GM23338 (cell line): ENCODE measurements around the gene CUX1. TPM values are rescaled to one million over a fixed set of nuclear protein-coding genes. Genes with fewer than 3 reads are reported as not detected.

Experiments
- ATAC-seq: fragments of 200-7000 bp; cut with Tn5 transposase; 3 replicates; pipeline ENCODE4 v1.9.1; 2020
- DNase-seq: peaks from one replicate; pipeline ENCODE4 v3.0.0-alpha.2; 2015; ENCODE audit warnings: low spot score
- H2AFZ ChIP-seq: fragments of 200-600 bp; sonication (generic); 2 replicates; pipeline ENCODE4 v1.8.0; 2016; ENCODE audit warnings: antibody characterized with exemption, mild to moderate bottlenecking, moderate library complexity
- H3F3A ChIP-seq: fragments of 200-600 bp; sonication (generic); replicated peaks from 2 replicates; pipeline ENCODE4 v1.8.0; 2017; ENCODE audit warnings: antibody characterized with exemption, mixed run types, low read depth
- H3K27ac ChIP-seq: fragments of 200-600 bp; sonication (generic); 2 replicates; pipeline ENCODE4 v1.6.1; 2016; ENCODE audit warnings: low read depth
- H3K27me3 ChIP-seq: fragments of 200-600 bp; sonication (generic); 2 replicates; pipeline ENCODE4 v1.8.0; 2016; ENCODE audit warnings: mild to moderate bottlenecking, mixed run types, moderate library complexity; ENCODE audit not compliant: insufficient read depth
- H3K36me3 ChIP-seq: fragments of 200-600 bp; sonication (generic); 2 replicates; pipeline ENCODE4 v1.8.0; 2016; ENCODE audit warnings: mild to moderate bottlenecking; ENCODE audit not compliant: insufficient read depth
- H3K4me1 ChIP-seq: fragments of 200-600 bp; sonication (generic); 2 replicates; pipeline ENCODE4 v1.8.0; 2016; ENCODE audit warnings: mild to moderate bottlenecking, moderate library complexity; ENCODE audit not compliant: insufficient read depth
- H3K4me2 ChIP-seq: fragments of 200-600 bp; sonication (generic); 2 replicates; pipeline ENCODE4 v1.7.1; 2017; ENCODE audit warnings: mixed run types
- H3K4me3 ChIP-seq: fragments of 200-600 bp; sonication (generic); 2 replicates; pipeline ENCODE4 v1.6.1; 2016; ENCODE audit warnings: mixed run types
- H3K79me2 ChIP-seq: fragments of 200-600 bp; sonication (generic); replicated peaks from 2 replicates; pipeline ENCODE4 v1.8.0; 2017; ENCODE audit warnings: mild to moderate bottlenecking; ENCODE audit not compliant: insufficient read depth
- H3K9me2 ChIP-seq: fragments of 200-600 bp; sonication (generic); 2 replicates; pipeline ENCODE4 v1.8.0; 2017; ENCODE audit not compliant: insufficient read depth
- H4K20me1 ChIP-seq: fragments of 200-600 bp; sonication (generic); replicated peaks from 2 replicates; pipeline ENCODE4 v1.8.0; 2017; ENCODE audit warnings: mild to moderate bottlenecking; ENCODE audit not compliant: insufficient read depth
- H3K27ac Mint-ChIP-seq: 2 replicates; pipeline ENCODE4 v1.8.0; 2020; ENCODE audit warnings: inconsistent platforms, mild to moderate bottlenecking, moderate library complexity, mixed read lengths
- H3K27me3 Mint-ChIP-seq: 3 replicates; pipeline ENCODE4 v1.8.0; 2022; ENCODE audit warnings: low read depth, mild to moderate bottlenecking, moderate library complexity, mixed read lengths, inconsistent platforms; ENCODE audit not compliant: insufficient read depth, poor library complexity
- H3K36me3 Mint-ChIP-seq: 3 replicates; pipeline ENCODE4 v1.8.0; 2021; ENCODE audit warnings: low read depth, mild to moderate bottlenecking, inconsistent platforms, moderate library complexity, mixed read lengths
- H3K4me1 Mint-ChIP-seq: 3 replicates; pipeline ENCODE4 v1.8.0; 2020; ENCODE audit warnings: mild to moderate bottlenecking, inconsistent platforms, mixed read lengths
- H3K4me3 Mint-ChIP-seq: 3 replicates; pipeline ENCODE4 v1.8.0; 2021; ENCODE audit warnings: moderate library complexity, mild to moderate bottlenecking, inconsistent platforms, mixed read lengths
- H3K9me3 Mint-ChIP-seq: 3 replicates; pipeline ENCODE4 v1.8.0; 2020; ENCODE audit warnings: moderate library complexity, mild to moderate bottlenecking, inconsistent platforms, mixed read lengths
- EZH2 ChIP-seq: fragments of 200-600 bp; sonication (generic); IDR thresholded peaks from one replicate; pipeline ENCODE4 v1.8.0; 2017; ENCODE audit warnings: antibody characterized with exemption, mild to moderate bottlenecking, low read depth; ENCODE audit not compliant: unreplicated experiment
- EZH2phosphoT487 ChIP-seq: fragments of 200-600 bp; sonication (generic); IDR thresholded peaks from one replicate; pipeline ENCODE4 v1.8.1; 2018; ENCODE audit warnings: antibody characterized with exemption; ENCODE audit not compliant: unreplicated experiment
- NANOG ChIP-seq: IDR thresholded peaks from 2 replicates; pipeline ENCODE4 v1.6.1; 2016; ENCODE audit warnings: antibody characterized with exemption, borderline replicate concordance
- STAT1 ChIP-seq: IDR thresholded peaks from one replicate; pipeline ENCODE4 v1.6.1; 2016; ENCODE audit warnings: antibody characterized with exemption; ENCODE audit not compliant: unreplicated experiment
- ZNF114 ChIP-seq: fragments of 250-450 bp; sonication (Bioruptor Pico); IDR thresholded peaks from 2 replicates; pipeline ENCODE4 v1.5.0; 2020; ENCODE audit warnings: mild to moderate bottlenecking, moderate library complexity
- ZNF331 ChIP-seq: fragments of 250-450 bp; sonication (Bioruptor Pico); IDR thresholded peaks from 2 replicates; pipeline ENCODE4 v1.5.0; 2020; ENCODE audit warnings: low read depth, mild to moderate bottlenecking, moderate library complexity
- polyA plus RNA-seq: library from polyadenylated mRNA; unstranded; fragments of >200 nt; fragmentation: Nextera tagmentation; extraction: Ambion mirVana; gene quantifications from 2 replicates; pipeline ENCODE4 v1.2.1, GENCODE V29; 2016
- total RNA-seq: library from RNA; depleted of rRNA; stranded (reverse); fragments of >200 nt; shearing (Covaris generic); gene quantifications from 2 replicates; pipeline ENCODE4 v1.2.3, GENCODE V29; 2014
- TF ChIP-seq, protein P1 (sequence below): IDR thresholded peaks from 2 replicates; pipeline ENCODE4 v1.6.1; 2016; ENCODE audit warnings: antibody characterized with exemption
- TF ChIP-seq, protein P2 (sequence below), 2 experiments: fragments of 200-600 bp in 1 of 2; sonication (generic) in 1 of 2; conservative IDR thresholded peaks; 2 replicates each; pipeline versions ENCODE4 v1.5.1 to v1.6.1; 2016 to 2017; ENCODE audit warnings: antibody characterized with exemption in 2 of 2, low read depth in 2 of 2, mild to moderate bottlenecking in 2 of 2, moderate library complexity in 1 of 2
- TF ChIP-seq, protein P3 (sequence below): fragments of 250-450 bp; sonication (Bioruptor Pico); IDR thresholded peaks from 2 replicates; pipeline ENCODE4 v1.5.0; 2020; ENCODE audit warnings: mild to moderate bottlenecking, moderate library complexity

Gene CUX1
- total and polyA plus RNA-seq, 2 experiments from 2014 or later: 49.9 to 64.0 TPM

DNA sequence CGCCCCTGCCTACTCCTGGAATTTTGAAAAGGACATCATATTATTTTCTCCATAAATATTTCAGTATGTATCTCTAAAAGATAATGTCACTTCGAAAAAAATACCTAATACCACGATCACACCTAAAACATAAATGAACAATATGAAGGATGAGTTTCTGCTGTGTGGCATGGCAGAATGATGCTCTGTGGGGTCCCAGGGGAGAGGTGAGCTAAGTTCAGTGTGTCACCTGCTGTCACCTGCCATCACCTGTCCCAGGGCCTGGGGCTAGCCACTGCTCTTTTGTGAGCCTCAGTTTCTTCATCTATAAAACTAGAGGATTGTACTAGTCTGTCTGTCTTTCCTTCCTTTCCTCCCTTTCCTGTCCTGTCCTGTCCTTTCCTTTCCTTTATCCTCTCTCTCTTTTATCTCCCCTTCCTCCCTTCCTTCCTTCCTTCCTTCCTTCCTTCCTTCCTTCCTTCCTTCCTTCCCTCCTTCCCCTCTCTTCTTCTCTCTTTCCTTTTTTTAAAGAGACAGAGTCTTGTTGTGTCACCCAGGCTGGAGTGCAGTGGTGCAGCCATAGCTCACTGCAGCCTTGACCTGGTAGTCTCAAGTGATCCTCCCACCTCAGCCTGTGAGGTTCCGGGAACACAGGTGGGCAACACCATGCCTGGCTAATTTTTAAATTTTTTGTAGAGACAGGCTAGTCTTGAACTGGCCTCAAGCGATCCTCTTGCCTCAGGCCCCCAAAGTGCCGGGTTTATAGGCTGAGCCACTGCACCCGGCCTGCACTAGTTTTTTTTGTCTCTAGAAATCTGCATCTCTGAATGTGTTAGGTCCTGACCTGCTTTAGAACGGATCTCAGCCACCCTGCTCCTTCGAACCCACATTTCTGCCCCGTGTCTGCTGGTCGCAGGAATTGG, 43.1 kb downstream of the CUX1 start:
- Mint-ChIP-seq H3K9me3 (no peaks in the 10 kb centered on the region), H3K27me3 (peaks cover 17% of the 10 kb centered on the region), H3K27ac (peak overlapping the region; percentile 91), H3K4me3 (peak overlapping the region; percentile 60), H3K36me3 (peaks cover 6% of the 10 kb centered on the region; the same call in 2 of the 3 replicates), H3K4me1 (peaks cover 80% of the 10 kb centered on the region)
- TF ChIP-seq ZNF114 (CRISPR knock-in tag) (no peak), STAT1 (no peak), EZH2phosphoT487 (no peak), NANOG (no peak), EZH2 (no peak), ZNF331 (CRISPR knock-in tag) (no peak)
- TF ChIP-seq, protein P1, sequence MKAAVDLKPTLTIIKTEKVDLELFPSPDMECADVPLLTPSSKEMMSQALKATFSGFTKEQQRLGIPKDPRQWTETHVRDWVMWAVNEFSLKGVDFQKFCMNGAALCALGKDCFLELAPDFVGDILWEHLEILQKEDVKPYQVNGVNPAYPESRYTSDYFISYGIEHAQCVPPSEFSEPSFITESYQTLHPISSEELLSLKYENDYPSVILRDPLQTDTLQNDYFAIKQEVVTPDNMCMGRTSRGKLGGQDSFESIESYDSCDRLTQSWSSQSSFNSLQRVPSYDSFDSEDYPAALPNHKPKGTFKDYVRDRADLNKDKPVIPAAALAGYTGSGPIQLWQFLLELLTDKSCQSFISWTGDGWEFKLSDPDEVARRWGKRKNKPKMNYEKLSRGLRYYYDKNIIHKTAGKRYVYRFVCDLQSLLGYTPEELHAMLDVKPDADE: no peak
- TF ChIP-seq, protein P2, sequence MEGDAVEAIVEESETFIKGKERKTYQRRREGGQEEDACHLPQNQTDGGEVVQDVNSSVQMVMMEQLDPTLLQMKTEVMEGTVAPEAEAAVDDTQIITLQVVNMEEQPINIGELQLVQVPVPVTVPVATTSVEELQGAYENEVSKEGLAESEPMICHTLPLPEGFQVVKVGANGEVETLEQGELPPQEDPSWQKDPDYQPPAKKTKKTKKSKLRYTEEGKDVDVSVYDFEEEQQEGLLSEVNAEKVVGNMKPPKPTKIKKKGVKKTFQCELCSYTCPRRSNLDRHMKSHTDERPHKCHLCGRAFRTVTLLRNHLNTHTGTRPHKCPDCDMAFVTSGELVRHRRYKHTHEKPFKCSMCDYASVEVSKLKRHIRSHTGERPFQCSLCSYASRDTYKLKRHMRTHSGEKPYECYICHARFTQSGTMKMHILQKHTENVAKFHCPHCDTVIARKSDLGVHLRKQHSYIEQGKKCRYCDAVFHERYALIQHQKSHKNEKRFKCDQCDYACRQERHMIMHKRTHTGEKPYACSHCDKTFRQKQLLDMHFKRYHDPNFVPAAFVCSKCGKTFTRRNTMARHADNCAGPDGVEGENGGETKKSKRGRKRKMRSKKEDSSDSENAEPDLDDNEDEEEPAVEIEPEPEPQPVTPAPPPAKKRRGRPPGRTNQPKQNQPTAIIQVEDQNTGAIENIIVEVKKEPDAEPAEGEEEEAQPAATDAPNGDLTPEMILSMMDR (conservative IDR thresholded peaks at IDR 0.05; ENCODE audit: low read depth in 2 of 2): no peak
- TF ChIP-seq, protein P3, sequence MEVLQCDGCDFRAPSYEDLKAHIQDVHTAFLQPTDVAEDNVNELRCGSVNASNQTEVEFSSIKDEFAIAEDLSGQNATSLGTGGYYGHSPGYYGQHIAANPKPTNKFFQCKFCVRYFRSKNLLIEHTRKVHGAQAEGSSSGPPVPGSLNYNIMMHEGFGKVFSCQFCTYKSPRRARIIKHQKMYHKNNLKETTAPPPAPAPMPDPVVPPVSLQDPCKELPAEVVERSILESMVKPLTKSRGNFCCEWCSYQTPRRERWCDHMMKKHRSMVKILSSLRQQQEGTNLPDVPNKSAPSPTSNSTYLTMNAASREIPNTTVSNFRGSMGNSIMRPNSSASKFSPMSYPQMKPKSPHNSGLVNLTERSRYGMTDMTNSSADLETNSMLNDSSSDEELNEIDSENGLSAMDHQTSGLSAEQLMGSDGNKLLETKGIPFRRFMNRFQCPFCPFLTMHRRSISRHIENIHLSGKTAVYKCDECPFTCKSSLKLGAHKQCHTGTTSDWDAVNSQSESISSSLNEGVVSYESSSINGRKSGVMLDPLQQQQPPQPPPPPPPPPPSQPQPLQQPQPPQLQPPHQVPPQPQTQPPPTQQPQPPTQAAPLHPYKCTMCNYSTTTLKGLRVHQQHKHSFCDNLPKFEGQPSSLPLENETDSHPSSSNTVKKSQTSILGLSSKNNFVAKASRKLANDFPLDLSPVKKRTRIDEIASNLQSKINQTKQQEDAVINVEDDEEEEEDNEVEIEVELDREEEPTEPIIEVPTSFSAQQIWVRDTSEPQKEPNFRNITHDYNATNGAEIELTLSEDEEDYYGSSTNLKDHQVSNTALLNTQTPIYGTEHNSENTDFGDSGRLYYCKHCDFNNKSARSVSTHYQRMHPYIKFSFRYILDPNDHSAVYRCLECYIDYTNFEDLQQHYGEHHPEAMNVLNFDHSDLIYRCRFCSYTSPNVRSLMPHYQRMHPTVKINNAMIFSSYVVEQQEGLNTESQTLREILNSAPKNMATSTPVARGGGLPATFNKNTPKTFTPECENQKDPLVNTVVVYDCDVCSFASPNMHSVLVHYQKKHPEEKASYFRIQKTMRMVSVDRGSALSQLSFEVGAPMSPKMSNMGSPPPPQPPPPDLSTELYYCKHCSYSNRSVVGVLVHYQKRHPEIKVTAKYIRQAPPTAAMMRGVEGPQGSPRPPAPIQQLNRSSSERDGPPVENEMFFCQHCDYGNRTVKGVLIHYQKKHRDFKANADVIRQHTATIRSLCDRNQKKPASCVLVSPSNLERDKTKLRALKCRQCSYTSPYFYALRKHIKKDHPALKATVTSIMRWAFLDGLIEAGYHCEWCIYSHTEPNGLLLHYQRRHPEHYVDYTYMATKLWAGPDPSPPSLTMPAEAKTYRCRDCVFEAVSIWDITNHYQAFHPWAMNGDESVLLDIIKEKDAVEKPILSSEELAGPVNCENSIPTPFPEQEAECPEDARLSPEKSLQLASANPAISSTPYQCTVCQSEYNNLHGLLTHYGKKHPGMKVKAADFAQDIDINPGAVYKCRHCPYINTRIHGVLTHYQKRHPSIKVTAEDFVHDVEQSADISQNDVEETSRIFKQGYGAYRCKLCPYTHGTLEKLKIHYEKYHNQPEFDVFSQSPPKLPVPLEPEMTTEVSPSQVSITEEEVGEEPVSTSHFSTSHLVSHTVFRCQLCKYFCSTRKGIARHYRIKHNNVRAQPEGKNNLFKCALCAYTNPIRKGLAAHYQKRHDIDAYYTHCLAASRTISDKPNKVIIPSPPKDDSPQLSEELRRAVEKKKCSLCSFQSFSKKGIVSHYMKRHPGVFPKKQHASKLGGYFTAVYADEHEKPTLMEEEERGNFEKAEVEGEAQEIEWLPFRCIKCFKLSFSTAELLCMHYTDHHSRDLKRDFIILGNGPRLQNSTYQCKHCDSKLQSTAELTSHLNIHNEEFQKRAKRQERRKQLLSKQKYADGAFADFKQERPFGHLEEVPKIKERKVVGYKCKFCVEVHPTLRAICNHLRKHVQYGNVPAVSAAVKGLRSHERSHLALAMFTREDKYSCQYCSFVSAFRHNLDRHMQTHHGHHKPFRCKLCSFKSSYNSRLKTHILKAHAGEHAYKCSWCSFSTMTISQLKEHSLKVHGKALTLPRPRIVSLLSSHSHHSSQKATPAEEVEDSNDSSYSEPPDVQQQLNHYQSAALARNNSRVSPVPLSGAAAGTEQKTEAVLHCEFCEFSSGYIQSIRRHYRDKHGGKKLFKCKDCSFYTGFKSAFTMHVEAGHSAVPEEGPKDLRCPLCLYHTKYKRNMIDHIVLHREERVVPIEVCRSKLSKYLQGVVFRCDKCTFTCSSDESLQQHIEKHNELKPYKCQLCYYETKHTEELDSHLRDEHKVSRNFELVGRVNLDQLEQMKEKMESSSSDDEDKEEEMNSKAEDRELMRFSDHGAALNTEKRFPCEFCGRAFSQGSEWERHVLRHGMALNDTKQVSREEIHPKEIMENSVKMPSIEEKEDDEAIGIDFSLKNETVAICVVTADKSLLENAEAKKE: no peak
- Histone ChIP-seq H4K20me1 (peaks cover 32% of the 10 kb centered on the region), H3K27ac (peak overlapping the region; percentile 98), H3K79me2 (peaks cover 97% of the 10 kb centered on the region), H3K27me3 (no peaks in the 10 kb centered on the region), H2AFZ (no peak overlapping the region), H3K4me2 (peak overlapping the region; percentile 81), H3K36me3 (no peaks in the 10 kb centered on the region), H3F3A (peaks cover 14% of the 10 kb centered on the region; the same call in 1 of the 2 replicates), H3K4me3 (peak overlapping the region; percentile 48), H3K4me1 (peaks cover 81% of the 10 kb centered on the region), H3K9me2 (no peaks in the 10 kb centered on the region)
- DNase-seq: no peak
- ATAC-seq: peak; percentile 26
